ENCODE measurements around the gene SYTL1.

DNA sequence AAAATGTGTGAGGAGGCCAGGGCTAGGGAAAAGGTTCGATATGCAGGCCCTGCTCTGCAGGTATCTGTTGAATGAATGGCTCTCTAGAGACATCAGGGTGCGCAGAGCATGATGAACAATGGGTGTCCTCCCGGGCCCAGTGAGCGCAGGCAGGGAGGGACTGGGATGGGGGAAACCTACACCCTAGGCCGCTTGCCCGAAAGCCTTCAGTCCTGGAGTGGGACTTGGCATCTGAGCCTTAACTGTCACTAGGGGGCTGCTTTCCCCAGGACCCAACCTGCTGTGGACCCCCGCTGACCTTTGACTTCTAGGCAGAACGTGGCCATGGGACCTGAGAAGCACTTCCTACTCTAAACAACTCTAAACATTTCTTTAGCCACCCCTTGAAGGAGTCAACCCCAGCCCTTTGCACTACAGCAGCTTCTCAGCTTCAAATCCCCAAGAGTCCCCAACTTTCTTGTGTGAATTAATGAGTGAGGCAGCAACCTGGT lies 25.4 kb downstream of the SYTL1 start:
- TF ChIP-seq POLR2A (IDR thresholded peaks at IDR 0.05; ENCODE audit: extremely low read depth, insufficient read length) (no peak), MYC (IDR thresholded peaks at IDR 0.05; ENCODE audit: low read depth, low read length) (no peak)
- TF ChIP-seq, protein P1, sequence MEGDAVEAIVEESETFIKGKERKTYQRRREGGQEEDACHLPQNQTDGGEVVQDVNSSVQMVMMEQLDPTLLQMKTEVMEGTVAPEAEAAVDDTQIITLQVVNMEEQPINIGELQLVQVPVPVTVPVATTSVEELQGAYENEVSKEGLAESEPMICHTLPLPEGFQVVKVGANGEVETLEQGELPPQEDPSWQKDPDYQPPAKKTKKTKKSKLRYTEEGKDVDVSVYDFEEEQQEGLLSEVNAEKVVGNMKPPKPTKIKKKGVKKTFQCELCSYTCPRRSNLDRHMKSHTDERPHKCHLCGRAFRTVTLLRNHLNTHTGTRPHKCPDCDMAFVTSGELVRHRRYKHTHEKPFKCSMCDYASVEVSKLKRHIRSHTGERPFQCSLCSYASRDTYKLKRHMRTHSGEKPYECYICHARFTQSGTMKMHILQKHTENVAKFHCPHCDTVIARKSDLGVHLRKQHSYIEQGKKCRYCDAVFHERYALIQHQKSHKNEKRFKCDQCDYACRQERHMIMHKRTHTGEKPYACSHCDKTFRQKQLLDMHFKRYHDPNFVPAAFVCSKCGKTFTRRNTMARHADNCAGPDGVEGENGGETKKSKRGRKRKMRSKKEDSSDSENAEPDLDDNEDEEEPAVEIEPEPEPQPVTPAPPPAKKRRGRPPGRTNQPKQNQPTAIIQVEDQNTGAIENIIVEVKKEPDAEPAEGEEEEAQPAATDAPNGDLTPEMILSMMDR (IDR thresholded peaks at IDR 0.05; ENCODE audit: low read depth, low read length), result no peak
- TF ChIP-seq, protein P2, sequence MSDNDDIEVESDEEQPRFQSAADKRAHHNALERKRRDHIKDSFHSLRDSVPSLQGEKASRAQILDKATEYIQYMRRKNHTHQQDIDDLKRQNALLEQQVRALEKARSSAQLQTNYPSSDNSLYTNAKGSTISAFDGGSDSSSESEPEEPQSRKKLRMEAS (IDR thresholded peaks at IDR 0.05; ENCODE audit: low read depth, low read length), result no peak
